ENCODE data around the gene HS3ST3B1.

The HS3ST3B1 gene

DNA sequence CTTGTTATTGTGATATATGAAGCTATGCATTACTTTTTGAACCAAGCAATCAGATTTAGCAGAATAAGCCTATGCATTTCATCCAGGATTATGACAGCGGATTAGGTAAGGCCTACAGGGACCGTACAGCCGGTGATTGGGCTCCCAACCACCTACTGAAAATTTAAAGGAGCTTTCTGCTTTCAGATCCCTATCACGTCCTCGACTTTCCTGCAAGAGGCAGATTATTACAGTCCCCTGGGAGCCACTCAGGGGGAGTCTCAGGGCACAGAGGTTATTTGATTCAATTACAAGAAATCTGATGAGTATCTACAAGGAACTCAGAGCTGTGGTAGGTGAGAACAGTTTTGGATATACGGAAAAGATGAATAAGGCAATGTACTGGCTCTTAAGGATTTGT, 80.7 kb downstream of the HS3ST3B1 start (continued):
- no peak for TF ChIP-seq ZNF366 (tag by site-specific recombination; conservative IDR thresholded peaks at IDR 0.05)

DNA sequence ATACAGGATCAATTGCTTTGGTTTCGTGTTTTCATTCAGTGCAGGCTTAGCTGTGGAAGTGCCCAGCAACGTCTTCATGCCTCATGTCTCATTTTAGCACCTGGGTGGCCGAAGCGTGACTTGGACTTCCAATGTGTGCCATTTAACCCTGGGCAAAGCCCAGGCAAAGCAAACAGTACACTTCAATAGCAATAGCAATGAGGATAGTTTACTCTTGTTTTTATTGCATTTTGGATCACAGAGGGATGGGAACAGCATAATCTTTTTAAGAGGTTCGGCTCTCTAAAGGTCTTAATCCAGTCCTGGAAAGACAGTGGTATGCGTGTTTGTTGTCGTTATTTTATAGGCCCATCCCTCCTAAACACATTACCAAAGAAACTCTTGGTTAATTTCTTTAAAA, 86.2 kb downstream of the HS3ST3B1 start:
- Histone ChIP-seq H3K36me3 (ENCODE audit: control insufficient read depth in 2 of 2, insufficient read depth in 1 of 2, low read length in 2 of 2) (no peaks in the 10 kb centered on the region), H3K4me3 (ENCODE audit: low read depth, low read length) (no peak overlapping the region), H3K27ac (ENCODE audit: extremely low read depth, low read depth, low read length) (no peak overlapping the region), H3K4me1 (ENCODE audit: control insufficient read depth, insufficient read depth, low read length) (no peaks in the 10 kb centered on the region), H3K9me3 (ENCODE audit: control insufficient read depth, insufficient read depth, low read depth, low read length) (no peaks in the 10 kb centered on the region)
- ChIA-PET CTCF (interaction anchor here (1.2 kb wide), 1 partner anchor 499 kb away, joined by 4 read pairs; no protein-coding TSS in a partner anchor), POLR2A (no interaction called here)
- TF ChIP-seq ZNF701 (tag by site-specific recombination; IDR thresholded peaks at IDR 0.05), result no peak
- no peak for TF ChIP-seq ZSCAN16 (tag by site-specific recombination; IDR thresholded peaks at IDR 0.05)
- TF ChIP-seq GLIS1 (tag by site-specific recombination; IDR thresholded peaks at IDR 0.05), result no peak

DNA sequence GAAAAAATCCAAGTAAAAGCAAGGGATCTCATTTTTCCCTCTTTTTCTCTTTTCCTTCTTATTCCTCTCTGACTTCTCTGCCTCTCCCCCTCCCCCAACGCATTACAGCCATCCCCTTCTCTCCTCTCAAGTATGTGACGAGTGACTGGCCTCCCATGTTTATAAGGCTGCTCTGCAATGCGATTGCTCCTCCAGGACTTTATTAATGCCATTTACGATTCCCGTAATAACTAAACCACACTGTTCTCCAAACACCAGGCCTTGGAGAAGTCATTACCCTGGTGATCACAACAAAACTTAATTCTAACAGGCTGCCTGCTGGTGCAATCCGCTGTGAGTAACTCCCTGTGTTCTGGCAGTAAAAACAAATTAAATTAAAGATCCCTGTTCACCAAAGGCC, 88.8 kb downstream of the HS3ST3B1 start:
- ChIA-PET POLR2A (no interaction called here), CTCF (no interaction called here)
- Histone ChIP-seq H3K36me3 (ENCODE audit: control insufficient read depth in 2 of 2, insufficient read depth in 1 of 2, low read length in 2 of 2) (no peaks in the 10 kb centered on the region), H3K9me3 (ENCODE audit: control insufficient read depth, insufficient read depth, low read depth, low read length) (no peaks in the 10 kb centered on the region), H3K4me3 (ENCODE audit: low read depth, low read length) (no peak overlapping the region), H3K4me1 (ENCODE audit: control insufficient read depth, insufficient read depth, low read length) (peaks cover 5% of the 10 kb centered on the region; the same call in 1 of the 2 replicates), H3K27ac (ENCODE audit: extremely low read depth, low read depth, low read length) (no peak overlapping the region)
- TF ChIP-seq KLF10 (tag by site-specific recombination; IDR thresholded peaks at IDR 0.05), result no peak
- TF ChIP-seq ZNF670 (tag by site-specific recombination; IDR thresholded peaks at IDR 0.05; ENCODE audit: low read depth), result no peak
- no peak for TF ChIP-seq ZFP37 (tag by site-specific recombination; IDR thresholded peaks at IDR 0.05)
- TF ChIP-seq ZNF157 (tag by site-specific recombination; IDR thresholded peaks at IDR 0.05), result no peak

DNA sequence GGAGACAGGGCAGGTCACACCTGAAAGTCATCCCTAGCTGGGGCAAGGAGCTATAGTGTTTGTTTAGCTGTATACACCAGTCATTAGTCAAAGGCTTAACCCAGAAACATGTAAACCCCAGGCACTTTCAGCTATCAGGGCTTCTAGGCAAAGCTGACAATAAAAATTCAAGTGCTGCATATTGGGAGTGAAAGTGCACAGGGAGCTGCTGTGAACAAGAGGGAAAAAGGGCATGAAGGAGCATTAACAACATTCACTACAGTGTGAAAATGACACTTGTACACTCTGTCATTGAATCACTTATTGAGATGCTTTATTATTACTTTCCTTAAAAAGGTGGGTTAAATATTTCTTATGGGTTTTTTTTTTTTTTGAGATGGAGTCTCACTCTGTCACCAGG, 92.8 kb downstream of the HS3ST3B1 start:
- H3K36me3 ChIP-seq (ENCODE audit: control insufficient read depth in 2 of 2, insufficient read depth in 1 of 2, low read length in 2 of 2), result no peaks in the 10 kb centered on the region
- ChIA-PET POLR2A (no interaction called here), CTCF (no interaction called here)
- no peaks in the 10 kb centered on the region for H3K9me3 ChIP-seq (ENCODE audit: control insufficient read depth, insufficient read depth, low read depth, low read length)
- TF ChIP-seq ZNF155 (tag by site-specific recombination; IDR thresholded peaks at IDR 0.05) (no peak), HOXC10 (CRISPR knock-in tag; IDR thresholded peaks at IDR 0.05) (no peak), ZNF843 (tag by site-specific recombination; IDR thresholded peaks at IDR 0.05) (no peak), GLIS1 (tag by site-specific recombination; IDR thresholded peaks at IDR 0.05) (no peak), ZNF433 (tag by site-specific recombination; IDR thresholded peaks at IDR 0.05; ENCODE audit: low read depth) (no peak), ZNF677 (tag by site-specific recombination; IDR thresholded peaks at IDR 0.05) (no peak), SCRT1 (tag by site-specific recombination; IDR thresholded peaks at IDR 0.05; ENCODE audit: borderline replicate concordance) (no peak), ZBTB21 (tag by site-specific recombination; IDR thresholded peaks at IDR 0.05) (no peak)
- TF ChIP-seq, protein P1, sequence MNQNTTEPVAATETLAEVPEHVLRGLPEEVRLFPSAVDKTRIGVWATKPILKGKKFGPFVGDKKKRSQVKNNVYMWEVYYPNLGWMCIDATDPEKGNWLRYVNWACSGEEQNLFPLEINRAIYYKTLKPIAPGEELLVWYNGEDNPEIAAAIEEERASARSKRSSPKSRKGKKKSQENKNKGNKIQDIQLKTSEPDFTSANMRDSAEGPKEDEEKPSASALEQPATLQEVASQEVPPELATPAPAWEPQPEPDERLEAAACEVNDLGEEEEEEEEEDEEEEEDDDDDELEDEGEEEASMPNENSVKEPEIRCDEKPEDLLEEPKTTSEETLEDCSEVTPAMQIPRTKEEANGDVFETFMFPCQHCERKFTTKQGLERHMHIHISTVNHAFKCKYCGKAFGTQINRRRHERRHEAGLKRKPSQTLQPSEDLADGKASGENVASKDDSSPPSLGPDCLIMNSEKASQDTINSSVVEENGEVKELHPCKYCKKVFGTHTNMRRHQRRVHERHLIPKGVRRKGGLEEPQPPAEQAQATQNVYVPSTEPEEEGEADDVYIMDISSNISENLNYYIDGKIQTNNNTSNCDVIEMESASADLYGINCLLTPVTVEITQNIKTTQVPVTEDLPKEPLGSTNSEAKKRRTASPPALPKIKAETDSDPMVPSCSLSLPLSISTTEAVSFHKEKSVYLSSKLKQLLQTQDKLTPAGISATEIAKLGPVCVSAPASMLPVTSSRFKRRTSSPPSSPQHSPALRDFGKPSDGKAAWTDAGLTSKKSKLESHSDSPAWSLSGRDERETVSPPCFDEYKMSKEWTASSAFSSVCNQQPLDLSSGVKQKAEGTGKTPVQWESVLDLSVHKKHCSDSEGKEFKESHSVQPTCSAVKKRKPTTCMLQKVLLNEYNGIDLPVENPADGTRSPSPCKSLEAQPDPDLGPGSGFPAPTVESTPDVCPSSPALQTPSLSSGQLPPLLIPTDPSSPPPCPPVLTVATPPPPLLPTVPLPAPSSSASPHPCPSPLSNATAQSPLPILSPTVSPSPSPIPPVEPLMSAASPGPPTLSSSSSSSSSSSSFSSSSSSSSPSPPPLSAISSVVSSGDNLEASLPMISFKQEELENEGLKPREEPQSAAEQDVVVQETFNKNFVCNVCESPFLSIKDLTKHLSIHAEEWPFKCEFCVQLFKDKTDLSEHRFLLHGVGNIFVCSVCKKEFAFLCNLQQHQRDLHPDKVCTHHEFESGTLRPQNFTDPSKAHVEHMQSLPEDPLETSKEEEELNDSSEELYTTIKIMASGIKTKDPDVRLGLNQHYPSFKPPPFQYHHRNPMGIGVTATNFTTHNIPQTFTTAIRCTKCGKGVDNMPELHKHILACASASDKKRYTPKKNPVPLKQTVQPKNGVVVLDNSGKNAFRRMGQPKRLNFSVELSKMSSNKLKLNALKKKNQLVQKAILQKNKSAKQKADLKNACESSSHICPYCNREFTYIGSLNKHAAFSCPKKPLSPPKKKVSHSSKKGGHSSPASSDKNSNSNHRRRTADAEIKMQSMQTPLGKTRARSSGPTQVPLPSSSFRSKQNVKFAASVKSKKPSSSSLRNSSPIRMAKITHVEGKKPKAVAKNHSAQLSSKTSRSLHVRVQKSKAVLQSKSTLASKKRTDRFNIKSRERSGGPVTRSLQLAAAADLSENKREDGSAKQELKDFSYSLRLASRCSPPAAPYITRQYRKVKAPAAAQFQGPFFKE (tag by site-specific recombination; IDR thresholded peaks at IDR 0.05; ENCODE audit: borderline replicate concordance), result no peak
- TF ChIP-seq, protein P2, sequence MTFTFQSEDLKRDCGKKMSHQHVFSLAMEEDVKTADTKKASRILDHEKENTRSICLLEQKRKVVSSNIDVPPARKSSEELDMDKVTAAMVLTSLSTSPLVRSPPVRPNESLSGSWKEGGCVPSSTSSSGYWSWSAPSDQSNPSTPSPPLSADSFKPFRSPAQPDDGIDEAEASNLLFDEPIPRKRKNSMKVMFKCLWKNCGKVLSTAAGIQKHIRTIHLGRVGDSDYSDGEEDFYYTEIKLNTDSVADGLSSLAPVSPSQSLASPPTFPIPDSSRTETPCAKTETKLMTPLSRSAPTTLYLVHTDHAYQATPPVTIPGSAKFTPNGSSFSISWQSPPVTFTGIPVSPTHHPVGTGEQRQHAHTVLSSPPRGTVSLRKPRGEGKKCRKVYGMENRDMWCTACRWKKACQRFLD (tag by site-specific recombination; IDR thresholded peaks at IDR 0.05), result no peak
- H3K4me3 ChIP-seq (ENCODE audit: low read depth, low read length), result no peak overlapping the region
- H3K27ac ChIP-seq (ENCODE audit: extremely low read depth, low read depth, low read length), result no peak overlapping the region
- H3K4me1 ChIP-seq (ENCODE audit: control insufficient read depth, insufficient read depth, low read length), result peaks cover 5% of the 10 kb centered on the region; the same call in 1 of the 2 replicates
